IMR-90 (cell line): ENCODE measurements around the gene MAP1LC3A. TPM values are rescaled to one million over a fixed set of nuclear protein-coding genes. Genes with fewer than 3 reads are reported as not detected.

Experiments used
- ATAC-seq: fragments of 200-7000 bp; cut with Tn5 transposase; 2 replicates; pipeline ENCODE4 v1.9.1; 2020; ENCODE audit warnings: low read depth, mild to moderate bottlenecking, moderate library complexity
- BruUV-seq: library from RNA; stranded (reverse); fragments of 400-500 nt; replicated peaks from 2 replicates; lab custom pipeline; 2021; lab: Mats Ljungman, UMichigan
- CTCF ChIA-PET: fragments of 300-600 bp; formaldehyde crosslinking; extraction: SDS; loops from one replicate; lab custom pipeline; 2021; ENCODE audit warnings: antibody characterized with exemption; lab: Yijun Ruan, JAX
- POLR2A ChIA-PET: fragments of 300-600 bp; sonication (Branson Sonifier 250); formaldehyde crosslinking; loops from one replicate; lab custom pipeline; 2022; ENCODE audit warnings: antibody characterized with exemption; ENCODE audit not compliant: unreplicated experiment; lab: Charles Lee
- DNase-seq: peaks from one replicate; pipeline ENCODE4 v3.0.0; 2013
- H2AFZ ChIP-seq: replicated peaks from 2 replicates; pipeline ENCODE3; 2013; ENCODE audit warnings: low read length, mild to moderate bottlenecking; ENCODE audit not compliant: poor library complexity
- H2AK5ac ChIP-seq: 2 replicates; pipeline ENCODE4 v1.6.1; 2013; ENCODE audit warnings: low read depth, low read length, inconsistent platforms
- H2AK9ac ChIP-seq: replicated peaks from 2 replicates; pipeline ENCODE3; 2013; ENCODE audit warnings: mild to moderate bottlenecking, low read depth, low read length, moderate library complexity; ENCODE audit not compliant: poor library complexity
- H2BK120ac ChIP-seq: 2 replicates; pipeline ENCODE4 v1.6.1; 2013; ENCODE audit warnings: low read depth, low read length, inconsistent platforms
- H2BK15ac ChIP-seq: 3 replicates; pipeline ENCODE4 v1.6.1; 2013; ENCODE audit warnings: low read depth, low read length, inconsistent platforms
- H2BK20ac ChIP-seq: 2 replicates; pipeline ENCODE4 v1.6.1; 2013; ENCODE audit warnings: low read depth, mild to moderate bottlenecking, inconsistent platforms, low read length, moderate library complexity
- H2BK5ac ChIP-seq: 2 replicates; pipeline ENCODE4 v1.6.1; 2013; ENCODE audit warnings: mild to moderate bottlenecking, low read depth, low read length, inconsistent platforms; ENCODE audit not compliant: poor library complexity, severe bottlenecking
- H3K14ac ChIP-seq: replicated peaks from 2 replicates; pipeline ENCODE4 v1.6.1; 2013; ENCODE audit warnings: low read depth, low read length, inconsistent platforms
- H3K18ac ChIP-seq: 2 replicates; pipeline ENCODE4 v1.6.1; 2013; ENCODE audit warnings: low read depth, low read length, control low read depth
- H3K23ac ChIP-seq: 2 replicates; pipeline ENCODE4 v1.6.1; 2013; ENCODE audit warnings: low read depth, low read length, inconsistent platforms
- H3K27ac ChIP-seq: 2 replicates; pipeline ENCODE4 v1.5.1; 2013; ENCODE audit warnings: mild to moderate bottlenecking, control low read depth, low read length; ENCODE audit not compliant: insufficient read depth
- H3K27me3 ChIP-seq: 2 replicates; pipeline ENCODE4 v1.6.1; 2013; ENCODE audit warnings: low read length; ENCODE audit not compliant: control insufficient read depth, insufficient read depth
- H3K36me3 ChIP-seq: 2 replicates; pipeline ENCODE4 v1.6.1; 2013; ENCODE audit warnings: low read length, mixed read lengths; ENCODE audit not compliant: control insufficient read depth, insufficient read depth
- H3K4ac ChIP-seq: 2 replicates; pipeline ENCODE4 v1.6.1; 2013; ENCODE audit warnings: low read depth, low read length, inconsistent platforms
- H3K4me1 ChIP-seq: 2 replicates; pipeline ENCODE4 v1.6.1; 2013; ENCODE audit warnings: low read length, mixed read lengths; ENCODE audit not compliant: control insufficient read depth, insufficient read depth
- H3K4me2 ChIP-seq: 2 replicates; pipeline ENCODE4 v1.6.1; 2013; ENCODE audit warnings: low read depth, mild to moderate bottlenecking, control low read depth, low read length, moderate library complexity
- H3K4me3 ChIP-seq: 2 replicates; pipeline ENCODE4 v1.5.1; 2013; ENCODE audit warnings: low read depth, mild to moderate bottlenecking, control low read depth, low read length, moderate library complexity; ENCODE audit not compliant: insufficient read depth
- H3K56ac ChIP-seq: 2 replicates; pipeline ENCODE4 v1.6.1; 2013; ENCODE audit warnings: low read length, inconsistent platforms; ENCODE audit not compliant: insufficient read depth; ENCODE audit errors: extremely low read depth
- H3K79me1 ChIP-seq, 2 experiments: 2 replicates each; pipeline ENCODE4 v1.6.1; 2013; ENCODE audit warnings: low read length in 2 of 2, inconsistent platforms in 1 of 2, low read depth in 1 of 2
- H3K9ac ChIP-seq: 2 replicates; pipeline ENCODE4 v1.6.1; 2013; ENCODE audit warnings: low read depth, low read length, control low read depth
- H3K9me1 ChIP-seq: 2 replicates; pipeline ENCODE4 v1.6.1; 2013; ENCODE audit warnings: low read length, inconsistent platforms; ENCODE audit not compliant: insufficient read depth
- H3K9me3 ChIP-seq: 2 replicates; pipeline ENCODE4 v1.6.1; 2013; ENCODE audit warnings: low read length; ENCODE audit not compliant: control insufficient read depth, insufficient read depth
- H4K20me1 ChIP-seq: 2 replicates; pipeline ENCODE4 v1.6.1; 2013; ENCODE audit warnings: low read length, inconsistent platforms; ENCODE audit not compliant: insufficient read depth
- H4K5ac ChIP-seq: 2 replicates; pipeline ENCODE4 v1.6.1; 2013; ENCODE audit warnings: mild to moderate bottlenecking, low read depth, low read length, control low read depth
- H4K8ac ChIP-seq, 2 experiments: 2 replicates each; pipeline ENCODE4 v1.6.1; 2013; ENCODE audit warnings: low read depth in 2 of 2, low read length in 2 of 2, control low read depth in 1 of 2, inconsistent platforms in 1 of 2
- H4K91ac ChIP-seq: 2 replicates; pipeline ENCODE4 v1.6.1; 2013; ENCODE audit warnings: low read depth, low read length, inconsistent platforms; ENCODE audit not compliant: insufficient read depth
- BHLHE40 ChIP-seq: fragments of 150-350 bp; IDR thresholded peaks from 2 replicates; pipeline ENCODE4 v1.6.1; 2016; ENCODE audit warnings: mild to moderate bottlenecking, low read depth, low read length
- CTCF ChIP-seq: conservative IDR thresholded peaks from 2 replicates; pipeline ENCODE4 v1.5.1; 2012; ENCODE audit warnings: mild to moderate bottlenecking, low read depth, low read length, improper control_type of control experiment
- FOS ChIP-seq: fragments of 150-350 bp; IDR thresholded peaks from 2 replicates; pipeline ENCODE4 v1.6.1; 2016; ENCODE audit warnings: low read depth, low read length
- MAFK ChIP-seq: IDR thresholded peaks from 2 replicates; pipeline ENCODE4 v1.6.1; 2012; ENCODE audit warnings: low read depth, low read length, improper control_type of control experiment
- MAZ ChIP-seq: IDR thresholded peaks from 2 replicates; pipeline ENCODE4 v1.6.1; 2012; ENCODE audit warnings: low read depth, mild to moderate bottlenecking, low read length, improper control_type of control experiment, moderate library complexity, borderline replicate concordance
- MXI1 ChIP-seq: IDR thresholded peaks from 2 replicates; pipeline ENCODE4 v1.6.1; 2012; ENCODE audit warnings: low read depth, mild to moderate bottlenecking, low read length, moderate library complexity, borderline replicate concordance
- POLR2A ChIP-seq: IDR thresholded peaks from 2 replicates; pipeline ENCODE4 v1.6.1; 2012; ENCODE audit warnings: mild to moderate bottlenecking, low read depth, low read length
- RAD21 ChIP-seq: IDR thresholded peaks from 2 replicates; pipeline ENCODE4 v1.6.1; 2012; ENCODE audit warnings: low read length, improper control_type of control experiment
- USF2 ChIP-seq: fragments of 150-350 bp; IDR thresholded peaks from 2 replicates; pipeline ENCODE4 v1.6.1; 2017; ENCODE audit warnings: mild to moderate bottlenecking, antibody characterized with exemption, low read length, low read depth
- WGBS, 2 experiments: methylation state at CpG; one replicate each; pipeline versions ENCODE4 v1.1.5 to v1.1.7; 2013; ENCODE audit warnings: missing lambda C conversion rate in 2 of 2; ENCODE audit not compliant: insufficient read length in 1 of 2; ENCODE audit errors: extremely low coverage in 2 of 2; 5-methylcytosine and 5-hydroxymethylcytosine counted together
- dilution Hi-C: fragments of 300-500 bp; cut with HindIII; formaldehyde crosslinking; loops from one replicate; pipeline ENCODE4 v1.14.3; 2018; ENCODE audit warnings: low sequenced_read_pairs; ENCODE audit not compliant: unreplicated experiment
- in situ Hi-C: fragments of 300-500 bp; cut with MboI; formaldehyde crosslinking; loops from 3 replicates; pipeline ENCODE4 v1.14.3; 2019; ENCODE audit warnings: low sequenced_read_pairs, inconsistent platforms, mixed read lengths
- intact Hi-C: fragments of 100-400 bp; cut with micrococcal nuclease; formaldehyde crosslinking; loops from 2 replicates; pipeline ENCODE4 v1.10.0; 2022
- polyA plus RNA-seq, 3 experiments: library from polyadenylated mRNA; depleted of rRNA; stranded (reverse); fragments of >200 nt; gene quantifications; 2 replicates each; pipeline ENCODE4 v1.2.3, GENCODE V29; 2012; ENCODE audit warnings: low replicate concordance in 1 of 3
- total RNA-seq: library from RNA; depleted of rRNA; stranded (reverse); fragments of >200 nt; gene quantifications from 2 replicates; pipeline ENCODE4 v1.2.3, GENCODE V29; 2012

MAP1LC3A gene
- total and polyA plus RNA-seq, 2 of the 4 experiments (the other 2 are of a cell fraction) = 10.0 to 39.7 TPM

GRCh38 chr20:34553366-34553867, 5.1 kb upstream of the MAP1LC3A start:
- dilution Hi-C loops (no loop called here), intact Hi-C loops (no loop called here), in situ Hi-C loops (no loop called here)
- TF ChIP-seq POLR2A (no peak), USF2 (no peak), MAFK (no peak), BHLHE40 (no peak), MXI1 (no peak), FOS (no peak), CTCF (no peak), RAD21 (no peak), MAZ (no peak)
- no peak overlapping the region for H2BK120ac ChIP-seq
- H3K9me1 ChIP-seq = 0 out of 2 replicates have a peak, but pooled peaks cover 5% of the 10 kb centered on the region
- no peak overlapping the region for H4K5ac ChIP-seq
- H3K4ac ChIP-seq = no peak overlapping the region
- no peak overlapping the region for H2BK15ac ChIP-seq
- peak overlapping the region; percentile 69 for H2AK9ac ChIP-seq
- H2AFZ ChIP-seq = peak overlapping the region; percentile 10
- no peak overlapping the region for H2BK20ac ChIP-seq
- H3K9ac ChIP-seq = no peak overlapping the region
- peaks cover 2% of the 10 kb centered on the region; the same call in 1 of the 2 replicates for H3K4me1 ChIP-seq
- no peak overlapping the region for H3K18ac ChIP-seq
- H3K4me3 ChIP-seq = no peak overlapping the region
- no peak overlapping the region for H3K56ac ChIP-seq
- no peak overlapping the region for H4K8ac ChIP-seq
- H3K9me3 ChIP-seq = no peaks in the 10 kb centered on the region
- ChIA-PET CTCF (no interaction called here), POLR2A (no interaction called here)
- no CpG with 5 or more reads among the region's 4 CpGs for WGBS, 2 experiments
- H2AK5ac ChIP-seq = 0 out of 2 replicates have a peak overlapping the region, but pooled peaks have one; percentile 15
- no peak overlapping the region for H3K23ac ChIP-seq
- no peaks in the 10 kb centered on the region for H4K20me1 ChIP-seq
- no peaks in the 10 kb centered on the region for H3K36me3 ChIP-seq
- ATAC-seq (no peak), DNase-seq (no peak)
- H3K14ac ChIP-seq = no peak overlapping the region
- no peak overlapping the region for H3K4me2 ChIP-seq
- H3K79me1 ChIP-seq = peaks cover 0 to 3% of the 10 kb centered on the region in 2 experiments; a peak in 1 of 4 replicates
- no peak overlapping the region for H3K27ac ChIP-seq
- H2BK5ac ChIP-seq = no peak overlapping the region
- H3K27me3 ChIP-seq = no peaks in the 10 kb centered on the region
- H4K91ac ChIP-seq = no peak overlapping the region
- BruUV-seq = no TSS peak
